COR-L47 (cell line): ENCODE data around the gene KLRD1.
"Not testable (repeated sequence)": the region's sequence is repeated elsewhere in the genome, so short reads cannot be mapped to it uniquely, and the experiment has no call there.

Experiments used
- DNase-seq: peaks from one replicate; lab custom pipeline; 2025; lab: John Stamatoyannopoulos, UW

KLRD1 gene

DNA sequence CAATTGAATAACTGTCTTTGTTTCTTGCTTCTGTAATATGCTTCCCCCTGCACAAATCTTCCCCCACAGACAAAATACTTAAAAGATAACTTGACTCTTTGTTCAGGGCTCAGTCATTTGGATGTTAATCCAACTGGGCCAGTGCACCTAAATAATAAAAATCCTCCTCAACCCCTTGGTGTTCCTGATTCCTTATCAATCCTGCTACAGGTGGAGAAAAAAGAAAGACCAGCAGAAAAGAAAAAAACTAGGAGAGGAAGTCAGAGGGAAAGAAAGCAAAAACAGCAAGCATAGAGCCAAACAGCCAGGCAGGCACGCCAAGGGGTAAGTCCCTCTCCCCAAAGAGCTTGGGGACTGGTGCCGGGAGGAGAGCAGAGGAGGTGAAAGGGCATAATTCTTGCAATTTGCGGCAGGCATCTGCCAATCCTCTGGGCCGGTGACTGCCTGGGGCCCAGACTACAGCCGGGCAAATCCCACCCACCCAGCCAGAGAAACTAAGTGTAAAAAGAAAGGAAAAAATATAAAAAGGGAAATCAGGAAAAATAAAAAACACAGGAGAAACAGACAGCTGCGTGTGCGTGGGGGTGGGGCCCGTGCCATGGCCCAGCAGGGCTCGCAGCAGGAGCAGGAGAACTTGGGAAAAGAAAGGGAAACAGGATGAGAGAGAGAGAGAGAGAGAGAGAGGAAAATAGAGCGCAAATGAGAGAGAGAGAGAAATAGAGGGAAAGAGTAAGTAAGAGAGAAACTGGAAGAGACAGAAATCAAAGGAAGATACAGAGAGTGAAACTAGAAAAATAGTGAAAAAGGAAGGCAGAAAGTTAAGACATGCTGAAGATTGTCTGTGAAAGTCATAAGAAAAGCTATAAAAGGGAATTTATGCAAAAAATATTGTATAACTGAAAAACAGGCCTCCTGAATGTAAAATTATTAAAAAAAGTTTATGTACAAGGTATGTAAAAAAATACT is 60.8 kb downstream of the KLRD1 start:
- DNase-seq: no peak

DNA sequence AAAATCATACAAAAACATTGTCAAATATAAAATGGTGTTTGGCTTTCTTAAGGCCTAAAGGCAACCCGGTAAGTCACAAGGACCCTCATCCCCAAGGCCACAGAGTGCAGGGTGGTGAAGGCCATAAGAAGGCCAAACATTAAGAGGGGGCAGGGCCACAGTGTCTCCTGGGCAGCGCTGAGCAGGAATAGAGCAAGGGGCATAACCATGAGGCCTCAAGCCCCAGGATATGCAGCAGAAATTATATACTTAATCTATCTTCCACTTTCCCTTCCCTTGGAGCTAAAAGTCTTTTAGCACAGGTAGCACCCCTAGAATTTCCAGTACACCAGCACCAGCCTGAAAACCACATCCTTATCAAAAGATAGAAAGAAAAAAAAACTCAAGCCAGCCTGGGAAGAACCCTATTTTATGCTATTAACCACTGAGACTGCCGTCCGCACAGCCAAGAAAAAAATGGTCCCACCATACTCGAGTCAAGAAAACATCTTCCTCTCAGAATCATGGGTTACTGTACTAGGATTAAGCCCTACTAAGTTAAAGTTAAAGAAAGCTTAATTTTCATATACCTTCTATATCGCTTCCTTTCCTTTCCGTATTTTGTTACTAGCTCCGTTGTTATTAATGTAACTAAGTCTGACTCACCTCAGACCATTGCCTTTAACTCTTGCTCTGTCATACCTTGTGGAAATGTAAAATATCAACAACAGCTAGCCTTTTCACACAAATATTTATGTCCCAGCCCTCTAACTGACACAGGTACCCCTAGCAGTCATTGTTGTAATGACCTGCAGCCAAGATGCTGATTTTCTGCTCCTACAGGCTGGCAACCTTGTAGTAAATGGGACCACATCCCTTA is 62.1 kb downstream of the KLRD1 start:
- no peak for DNase-seq

GRCh38 chr12:10371893-10372535 is 64.3 kb downstream of the KLRD1 start:
- not testable (repeated sequence) for DNase-seq

GRCh38 chr12:10372559-10372958 is 64.9 kb downstream of the KLRD1 start:
- DNase-seq: no peak

DNA sequence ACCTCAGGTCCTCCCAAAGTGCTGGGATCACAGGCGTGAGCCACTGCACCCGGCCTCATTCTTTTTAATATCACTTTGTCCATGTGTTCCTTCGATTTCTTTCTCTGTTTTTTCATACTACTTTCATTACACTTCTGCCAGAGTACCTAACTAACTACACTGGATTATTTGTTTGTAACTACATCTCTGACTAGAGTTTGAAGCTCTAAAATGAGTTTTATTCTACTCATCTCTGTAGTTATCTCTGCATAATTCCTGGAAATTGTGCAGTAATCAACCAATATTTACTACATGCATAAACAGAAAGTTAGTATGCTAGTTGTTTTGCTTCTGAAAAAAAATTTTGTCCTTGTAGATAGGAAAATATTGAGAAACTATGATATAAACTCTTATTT is 67.0 kb downstream of the KLRD1 start:
- DNase-seq: no peak

- DNase-seq: not testable (repeated sequence)
Observed at GRCh38 chr12:10378737-10379136, 71.1 kb downstream of the KLRD1 start.
